DMS53 (cell line): ENCODE measurements around the gene ELMO1.
"Not testable (repeated sequence)": the region's sequence is repeated elsewhere in the genome, so short reads cannot be mapped to it uniquely, and the experiment has no call there.

Experiments used
- DNase-seq: peaks from one replicate; lab custom pipeline; 2025; lab: John Stamatoyannopoulos, UW

Gene ELMO1

DNA sequence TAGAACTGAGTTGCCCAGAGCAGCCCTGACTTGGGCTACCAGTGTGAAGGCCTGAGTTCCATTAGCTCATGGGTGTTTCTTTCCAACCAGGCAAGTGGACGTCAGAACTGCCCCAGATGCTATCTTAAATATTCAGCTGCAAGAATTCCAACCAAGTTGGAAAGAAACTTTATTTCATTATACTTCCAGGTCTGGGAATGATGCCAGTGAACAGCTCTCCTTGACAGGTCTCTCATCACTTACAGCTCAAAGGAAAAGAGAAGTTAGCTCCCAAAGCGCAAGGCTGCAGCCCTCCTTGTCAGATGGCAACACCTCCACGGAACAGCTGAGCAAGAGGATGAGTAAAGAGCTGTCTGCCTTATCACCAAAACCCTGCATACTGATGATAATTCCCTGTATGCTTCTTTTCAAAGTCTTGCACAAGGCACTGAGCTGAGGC, 468.8 kb downstream of the ELMO1 start:
- DNase-seq = no peak

DNA sequence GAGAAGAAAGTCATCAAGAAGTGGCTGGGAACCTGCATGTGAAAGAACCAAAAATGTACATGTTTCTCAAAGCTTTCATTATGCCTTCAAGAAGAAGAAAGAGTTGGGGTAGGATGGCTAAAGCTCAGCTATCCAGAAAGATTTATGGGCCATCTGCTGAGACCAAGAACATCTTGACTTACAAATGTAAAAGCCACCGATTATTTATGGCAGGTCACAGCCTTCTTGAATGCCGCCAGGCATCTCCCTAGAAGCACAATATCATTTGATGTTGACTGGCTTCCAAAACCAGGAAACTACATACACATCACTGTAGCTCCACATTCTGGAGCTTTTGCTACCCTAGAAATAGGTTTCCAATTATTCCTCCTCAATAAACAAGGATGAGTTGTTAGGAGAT, 470.2 kb downstream of the ELMO1 start:
- DNase-seq = no peak

- no peak for DNase-seq
Measured at GRCh38 chr7:36977878-36978277, 470.8 kb downstream of the ELMO1 start.

DNA sequence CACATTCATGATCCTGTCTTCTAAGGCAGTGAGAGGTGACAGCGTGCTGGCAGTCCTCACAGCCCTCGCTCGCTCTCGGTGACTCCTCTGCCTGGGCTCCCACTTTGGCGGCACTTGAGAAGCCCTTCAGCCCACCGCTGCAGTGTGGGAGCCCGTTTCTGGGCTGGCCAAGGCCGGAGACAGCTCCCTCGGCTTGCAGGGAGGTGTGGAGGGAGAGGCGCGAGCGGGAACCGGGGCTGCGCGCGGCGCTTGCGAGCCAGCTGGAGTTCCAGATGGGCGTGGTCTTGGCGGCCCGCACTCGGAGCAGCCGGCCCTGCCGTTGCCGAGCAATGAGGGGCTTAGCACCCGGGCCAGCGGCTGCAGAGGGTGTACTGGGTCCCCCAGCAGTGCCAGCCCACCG, 475.1 kb downstream of the ELMO1 start:
- DNase-seq = not testable (repeated sequence)

DNA sequence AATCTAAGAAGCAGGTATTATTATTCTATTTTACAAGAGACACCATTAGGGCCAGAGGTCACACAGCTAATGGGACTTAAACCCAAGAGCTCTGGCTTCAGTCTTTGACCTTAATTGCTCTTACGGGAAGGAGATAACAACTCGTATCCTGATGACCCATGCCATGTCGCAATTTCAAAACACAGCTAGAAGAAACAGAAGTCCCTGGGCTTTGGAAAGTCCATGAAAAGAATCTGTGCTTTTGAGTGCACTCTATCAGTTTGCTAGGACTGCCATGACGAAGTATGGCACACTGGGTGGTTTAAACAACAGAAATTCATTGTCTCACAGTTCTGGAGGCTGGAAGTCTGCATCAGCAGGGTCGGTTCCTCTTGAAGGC, 476.5 kb downstream of the ELMO1 start:
- DNase-seq = peak; percentile 35

DNA sequence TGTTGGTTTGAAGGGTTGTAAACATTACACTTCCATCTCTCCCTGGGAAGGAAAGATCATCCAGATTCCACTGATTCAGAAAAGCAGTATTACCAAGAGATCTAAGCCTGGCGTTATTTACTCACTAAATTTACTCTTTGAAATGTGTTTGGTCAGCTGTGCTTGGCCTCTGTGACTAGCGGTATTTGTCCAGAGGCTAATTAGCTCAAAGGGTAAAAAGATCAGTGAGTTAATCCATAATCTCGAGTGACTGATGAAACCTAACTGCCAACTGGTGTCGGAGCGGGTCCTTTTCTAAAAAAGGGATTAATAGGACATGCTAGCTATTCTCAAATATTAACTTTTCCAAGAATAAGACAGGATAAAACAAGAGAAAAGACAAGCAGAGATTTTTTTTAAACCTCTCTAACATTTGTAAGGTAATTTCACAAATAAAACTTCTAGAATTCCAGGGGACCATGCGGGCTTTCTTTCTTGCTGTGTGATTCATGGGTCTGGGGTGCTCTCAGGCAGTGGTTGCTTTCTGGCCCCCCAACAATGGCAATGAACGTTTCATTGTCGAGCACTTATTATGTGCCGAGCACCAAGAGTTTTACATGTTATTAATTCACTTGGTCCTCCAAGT, 477.0 kb downstream of the ELMO1 start:
- DNase-seq = peak; percentile 90

- peak; percentile 37 for DNase-seq
Measured at GRCh38 chr7:36970551-36971514, 477.8 kb downstream of the ELMO1 start.

- no peak for DNase-seq
Measured at GRCh38 chr7:36969376-36969775, 479.3 kb downstream of the ELMO1 start.

- peak; percentile 91 for DNase-seq
Measured at GRCh38 chr7:36967387-36967786, 481.3 kb downstream of the ELMO1 start.

DNA sequence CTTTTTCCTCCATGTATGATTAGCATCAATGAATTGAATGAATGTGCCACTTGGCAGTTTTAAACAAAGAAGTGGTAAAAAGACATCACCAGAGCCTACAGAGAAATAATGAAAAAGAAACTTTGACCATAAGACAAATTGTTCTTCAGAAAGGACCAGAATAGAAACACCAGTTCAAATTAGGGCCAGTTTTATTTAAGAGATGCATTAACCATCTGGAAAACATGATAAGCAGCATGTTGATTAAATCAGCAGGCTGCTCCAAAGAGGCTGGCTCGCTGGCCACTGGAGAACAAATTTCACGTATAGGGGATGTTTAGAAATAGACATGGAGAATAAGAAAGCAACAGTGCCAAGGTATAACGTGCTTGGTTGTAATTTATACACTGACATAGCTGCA, 482.0 kb downstream of the ELMO1 start:
- no peak for DNase-seq

DNA sequence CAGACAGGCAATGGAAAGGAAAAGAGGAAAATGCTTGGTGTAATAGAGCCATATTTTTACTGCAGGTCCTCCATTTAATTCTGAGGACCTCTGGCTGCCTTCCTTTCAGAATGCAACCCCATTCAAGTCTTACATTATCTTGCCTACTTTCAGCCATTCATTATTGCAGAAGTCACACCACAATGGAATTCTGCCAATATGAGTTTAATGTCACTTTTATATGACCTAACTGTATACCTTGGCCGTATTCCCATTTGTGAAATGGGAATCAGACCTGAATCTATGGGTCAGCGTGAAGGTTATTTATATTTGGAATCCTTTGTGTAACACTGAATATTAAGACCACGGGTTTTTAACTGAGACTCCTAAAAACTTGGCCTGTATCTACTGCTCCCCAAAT, 482.6 kb downstream of the ELMO1 start:
- no peak for DNase-seq

- DNase-seq = no peak
Measured at GRCh38 chr7:36965625-36966024, 483.0 kb downstream of the ELMO1 start.

DNA sequence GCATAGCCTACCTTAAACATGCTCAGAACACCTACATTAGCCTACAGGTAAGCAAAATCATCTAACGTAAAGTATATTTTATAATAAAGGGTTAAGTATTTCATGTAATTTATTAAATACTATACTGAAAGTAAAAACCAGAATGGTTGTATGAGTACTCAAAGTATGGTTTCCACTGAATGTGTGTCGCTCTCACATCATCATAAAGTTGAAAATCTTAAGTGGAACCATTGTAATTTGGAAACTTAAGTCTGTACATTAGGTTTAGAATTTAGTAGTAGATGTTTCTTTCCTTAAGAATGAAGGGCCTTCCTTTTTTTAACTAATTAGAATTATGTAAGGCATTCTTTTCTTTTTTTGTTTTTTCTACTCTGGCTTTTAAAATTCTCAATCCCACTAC, 484.4 kb downstream of the ELMO1 start:
- no peak for DNase-seq

DNA sequence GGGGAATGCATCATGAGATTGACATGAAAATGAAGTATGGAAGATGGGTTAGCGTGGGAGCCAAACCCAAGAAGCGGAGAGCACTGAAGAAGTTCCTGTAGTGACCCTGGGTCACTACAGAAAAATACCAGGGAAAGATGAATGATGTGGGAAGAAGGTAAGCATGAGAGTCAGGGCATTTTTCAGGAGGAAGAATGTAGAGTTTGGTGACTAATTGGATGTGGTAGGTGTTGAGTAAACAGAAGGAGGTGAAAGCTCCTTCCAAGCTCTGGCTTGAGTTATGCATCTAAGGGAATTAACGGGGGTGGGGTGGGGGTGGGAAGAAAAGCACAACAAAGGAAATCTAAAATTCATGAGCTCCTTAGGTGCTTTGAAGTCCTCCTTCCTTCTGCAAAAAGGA, 486.3 kb downstream of the ELMO1 start:
- no peak for DNase-seq

DNA sequence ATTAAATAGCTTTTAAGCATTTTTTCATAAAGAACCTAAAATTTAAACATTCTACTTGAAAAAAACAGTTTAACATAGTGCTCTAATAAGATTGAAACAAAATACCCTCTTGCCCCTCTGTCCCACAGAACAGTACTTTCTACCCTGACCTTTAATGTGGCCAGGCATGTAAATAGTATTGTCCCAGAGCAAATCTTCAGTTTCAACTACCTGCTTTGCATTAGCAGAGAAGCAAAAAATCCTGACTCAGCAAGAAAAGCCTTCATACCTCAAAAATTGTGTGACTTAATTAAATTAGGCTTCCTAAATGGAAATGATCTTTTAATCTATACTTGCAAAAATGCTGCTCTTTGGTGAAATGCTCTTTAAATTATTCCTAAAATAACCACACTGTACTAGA, 487.0 kb downstream of the ELMO1 start:
- no peak for DNase-seq

- no peak for DNase-seq
Measured at GRCh38 chr7:36961097-36961496, 487.6 kb downstream of the ELMO1 start.

DNA sequence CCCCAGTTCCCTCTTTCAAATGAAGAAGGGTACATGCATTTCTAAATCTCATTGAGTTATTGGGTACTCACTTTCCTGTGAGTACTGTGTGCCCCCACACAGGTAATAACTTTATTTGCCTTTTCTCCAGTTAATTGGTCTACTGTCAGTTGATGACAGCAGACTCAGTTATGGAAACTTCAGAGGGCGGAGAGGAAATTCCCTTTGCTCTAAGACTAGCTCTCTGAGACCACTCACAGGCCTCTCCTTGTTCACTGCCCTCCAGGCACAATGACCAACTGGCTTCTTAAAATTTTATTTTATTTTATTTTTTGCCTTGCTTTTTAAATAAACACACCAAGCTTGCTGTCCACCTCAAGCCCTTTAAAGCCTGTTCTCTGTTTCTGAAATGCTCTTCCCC, 488.6 kb downstream of the ELMO1 start:
- DNase-seq = no peak

GRCh38 chr7:36958111-36958733, 490.4 kb downstream of the ELMO1 start:
- no peak for DNase-seq

DNA sequence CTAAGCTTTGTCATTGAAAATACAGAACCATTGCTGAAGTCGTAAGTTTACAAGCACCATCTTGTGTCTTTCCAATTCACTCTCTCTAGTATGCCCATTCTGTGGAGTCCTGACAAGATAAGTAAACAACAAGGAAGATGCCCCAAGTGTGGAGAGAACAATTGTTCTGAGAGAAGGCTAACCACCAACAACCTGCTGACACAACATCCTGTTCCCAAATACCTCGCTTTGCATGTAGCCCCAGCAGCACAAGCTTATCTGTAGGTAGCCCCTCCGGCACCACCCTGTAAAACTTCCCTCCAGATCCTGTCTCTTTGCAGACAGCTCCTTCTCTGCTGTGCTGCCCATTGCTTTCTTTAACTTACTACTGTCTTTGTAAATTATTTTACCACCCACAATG, 491.0 kb downstream of the ELMO1 start:
- DNase-seq = no peak

DNA sequence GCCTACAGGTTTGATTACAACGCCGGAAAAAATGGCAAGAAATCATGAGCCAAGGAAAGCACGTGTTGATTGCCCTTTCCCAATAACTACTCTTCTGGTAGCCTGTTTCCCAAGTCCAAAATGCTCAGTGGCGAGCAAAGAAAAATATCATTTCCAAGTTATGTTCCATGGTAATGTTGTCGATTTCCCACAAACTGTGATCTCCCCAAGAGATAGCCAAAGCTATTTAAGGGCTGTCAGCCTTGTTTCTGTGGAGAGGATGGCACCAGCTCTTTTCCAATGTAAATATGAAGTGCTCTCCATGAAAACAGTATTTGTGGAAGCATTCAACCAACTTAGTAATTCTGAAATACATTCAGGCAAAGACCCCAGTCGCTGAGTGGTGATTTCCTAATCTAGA, 491.9 kb downstream of the ELMO1 start:
- DNase-seq = no peak

GRCh38 chr7:36955456-36956129, 493.1 kb downstream of the ELMO1 start:
- no peak for DNase-seq

- no peak for DNase-seq
Measured at GRCh38 chr7:36951257-36951697, 497.4 kb downstream of the ELMO1 start.
